ENCODE results near the gene MAP1B. TPM values are rescaled to one million over a fixed set of nuclear protein-coding genes. Genes with fewer than 3 reads are reported as not detected.
A peak's percentile ranks its signal among the peaks of the same experiment; 100 is the strongest.

Gene MAP1B
- total RNA-seq, 1 experiment from 2014 or later, result 8.9 TPM

- TF ChIP-seq CTCF (IDR thresholded peaks at IDR 0.05 in 2 of 3, conservative IDR thresholded peaks at IDR 0.05 in 1 of 3; ENCODE audit: borderline replicate concordance in 1 of 3, insufficient read depth in 1 of 3, low read depth in 2 of 3, low read length in 2 of 3), result no peak
Observed at GRCh38 chr5:72243706-72244105, 136.4 kb downstream of the MAP1B start (continued).

GRCh38 chr5:72244862-72245371 lies 137.6 kb downstream of the MAP1B start:
- ChIA-PET CTCF (interaction anchor here (0.9 to 1.9 kb wide), 7 partner anchors 9 to 462 kb away, joined by 3 to 8 read pairs (median 3); no protein-coding TSS in a partner anchor), POLR2A (no interaction called here), RAD21 (ENCODE audit: low non-redundant PET in 1 of 2, low total read pairs in 2 of 2, uncharacterized antibody in 2 of 2, unreplicated experiment in 2 of 2) (interaction anchor here (0.8 to 0.9 kb wide), 2 partner anchors 10 to 462 kb away, joined by 3 read pairs; no protein-coding TSS in a partner anchor)
- peaks cover 26 to 41% of the 10 kb centered on the region in 2 experiments for H3K4me1 ChIP-seq (ENCODE audit: control insufficient read depth in 1 of 2, insufficient read depth in 2 of 2, low read length in 2 of 2)
- peaks cover 13% of the 10 kb centered on the region; the same call in 1 of the 2 replicates for H4K20me1 ChIP-seq (ENCODE audit: insufficient read depth)
- H2AFZ ChIP-seq (ENCODE audit: low read depth, low read length, poor library complexity, severe bottlenecking), result no peak overlapping the region
- no peaks in the 10 kb centered on the region for H3K36me3 ChIP-seq (ENCODE audit: control insufficient read depth in 1 of 2, insufficient read depth in 2 of 2, low read length in 2 of 2)
- H3K9me2 ChIP-seq (ENCODE audit: insufficient read depth), result no peaks in the 10 kb centered on the region
- no peak overlapping the region for H3K4me2 ChIP-seq (ENCODE audit: low read length)
- peaks cover 72% of the 10 kb centered on the region for H3K79me2 ChIP-seq (ENCODE audit: insufficient read depth, low read length)
- no peak overlapping the region for H3K4me3 ChIP-seq (replicated peaks in 1 of 2; ENCODE audit: low read depth in 1 of 2, low read length in 2 of 2)
- ATAC-seq (peak; percentile 84), DNase-seq (ENCODE audit: low read depth, low spot score) (peak; percentile 24)
- TF ChIP-seq CTCF (IDR thresholded peaks at IDR 0.05 in 2 of 3, conservative IDR thresholded peaks at IDR 0.05 in 1 of 3; ENCODE audit: borderline replicate concordance in 1 of 3, insufficient read depth in 1 of 3, low read depth in 2 of 3, low read length in 2 of 3) (peak; percentile 30 to 51 (median 45); a peak in 5 of 6 replicates), RAD21 (IDR thresholded peaks at IDR 0.05; ENCODE audit: low read depth) (peak; percentile 54), REST (IDR thresholded peaks at IDR 0.05; ENCODE audit: low read depth) (no peak)
- no peak overlapping the region for H3K27ac ChIP-seq (ENCODE audit: low read depth, low read length)
- intact Hi-C loops (cut with micrococcal nuclease), result loop anchor here (5.0 kb wide), 2 partner anchors 108 to 463 kb away; no protein-coding TSS in a partner anchor
- no peak overlapping the region for H3K9ac ChIP-seq (ENCODE audit: low read length)
- H3K27me3 ChIP-seq (ENCODE audit: insufficient read depth, low read length), result no peaks in the 10 kb centered on the region
- no peaks in the 10 kb centered on the region for H3K9me3 ChIP-seq (ENCODE audit: control insufficient read depth in 1 of 2, insufficient read depth in 1 of 2, low read depth in 1 of 2, low read length in 2 of 2)
- BruUV-seq (replicated peaks), result no TSS peak
